OCI-LY1 (cell line): ENCODE results near the gene TSHZ3.

Source experiments
- H2AFZ ChIP-seq: fragments of 200-600 bp; sonication (generic), shearing (Covaris generic); 2 replicates; pipeline ENCODE4 v1.6.0; 2014; ENCODE audit warnings: antibody characterized with exemption, mild to moderate bottlenecking, low read length
- H3F3A ChIP-seq: fragments of 200-600 bp; sonication (generic), shearing (Covaris generic); 2 replicates; pipeline ENCODE4 v1.6.0; 2014; ENCODE audit warnings: mild to moderate bottlenecking, antibody characterized with exemption, low read length, moderate library complexity; ENCODE audit not compliant: insufficient read depth
- H3K27ac ChIP-seq: fragments of 200-600 bp; sonication (generic); 2 replicates; pipeline ENCODE4 v1.5.1; 2014; ENCODE audit warnings: low read length, mixed run types, mild to moderate bottlenecking, low read depth; ENCODE audit not compliant: poor library complexity, severe bottlenecking
- H3K27me3 ChIP-seq: fragments of 200-600 bp; sonication (generic); 2 replicates; pipeline ENCODE4 v1.6.0; 2014; ENCODE audit warnings: antibody characterized with exemption, mild to moderate bottlenecking, low read length, moderate library complexity; ENCODE audit not compliant: insufficient read depth
- H3K36me3 ChIP-seq: fragments of 200-600 bp; sonication (generic); 2 replicates; pipeline ENCODE4 v1.6.1; 2014; ENCODE audit warnings: mild to moderate bottlenecking, antibody characterized with exemption, low read length, moderate library complexity, mixed read lengths; ENCODE audit not compliant: insufficient read depth
- H3K4me1 ChIP-seq: fragments of 200-600 bp; sonication (generic); 2 replicates; pipeline ENCODE4 v1.5.1; 2014; ENCODE audit warnings: mild to moderate bottlenecking, low read length, moderate library complexity; ENCODE audit not compliant: insufficient read depth, severe bottlenecking
- H3K4me2 ChIP-seq: fragments of 200-600 bp; sonication (generic), shearing (Covaris generic); 2 replicates; pipeline ENCODE4 v1.6.1; 2014; ENCODE audit warnings: low read length
- H3K4me3 ChIP-seq: fragments of 200-600 bp; sonication (generic); 2 replicates; pipeline ENCODE4 v1.5.1; 2014; ENCODE audit warnings: low read length, low read depth, mild to moderate bottlenecking, mixed read lengths; ENCODE audit not compliant: poor library complexity, severe bottlenecking
- H3K79me2 ChIP-seq: fragments of 200-600 bp; shearing (Covaris generic); 2 replicates; pipeline ENCODE4 v1.6.1; 2016; ENCODE audit warnings: mixed run types, low read length, mixed read lengths; ENCODE audit not compliant: insufficient read depth
- H3K9ac ChIP-seq: fragments of 200-600 bp; sonication (generic), shearing (Covaris generic); 2 replicates; pipeline ENCODE4 v1.6.1; 2014; ENCODE audit warnings: mild to moderate bottlenecking, low read length, mixed read lengths
- H3K9me2 ChIP-seq: fragments of 200-600 bp; sonication (generic), shearing (Covaris generic); 2 replicates; pipeline ENCODE4 v1.6.1; 2014; ENCODE audit warnings: low read depth, mild to moderate bottlenecking, low read length, mixed read lengths
- H3K9me3 ChIP-seq: fragments of 200-600 bp; shearing (Covaris generic); 2 replicates; pipeline ENCODE4 v1.6.1; 2014; ENCODE audit warnings: low read length, mixed read lengths
- H4K20me1 ChIP-seq: fragments of 200-600 bp; sonication (generic), shearing (Covaris generic); 2 replicates; pipeline ENCODE4 v1.6.0; 2016; ENCODE audit warnings: mild to moderate bottlenecking, low read length; ENCODE audit not compliant: insufficient read depth
- EZH2 ChIP-seq: fragments of 200-600 bp; sonication (generic), shearing (Covaris generic); IDR thresholded peaks from 2 replicates; pipeline ENCODE4 v1.8.0; 2017; ENCODE audit warnings: borderline replicate concordance, mixed run types, mild to moderate bottlenecking, antibody characterized with exemption, low read length, moderate library complexity, mixed read lengths
- TF ChIP-seq, protein P1 (sequence below): fragments of 200-600 bp; sonication (generic), shearing (Covaris generic); IDR thresholded peaks from 2 replicates; pipeline ENCODE4 v1.5.1; 2017; ENCODE audit warnings: mild to moderate bottlenecking, antibody characterized with exemption, low read length, moderate library complexity, mixed read lengths

Gene TSHZ3

GRCh38 chr19:31364963-31365362 lies 15.7 kb upstream of the TSHZ3 start:
- Histone ChIP-seq H3K36me3 (no peaks in the 10 kb centered on the region), H3K9ac (no peak overlapping the region), H3K9me2 (no peaks in the 10 kb centered on the region), H3K27me3 (no peaks in the 10 kb centered on the region), H3K9me3 (no peaks in the 10 kb centered on the region), H3K4me1 (no peaks in the 10 kb centered on the region), H3K27ac (no peak overlapping the region), H2AFZ (no peak overlapping the region), H3K4me2 (no peak overlapping the region), H3K4me3 (no peak overlapping the region), H4K20me1 (no peaks in the 10 kb centered on the region), H3K79me2 (no peaks in the 10 kb centered on the region), H3F3A (no peaks in the 10 kb centered on the region)
- TF ChIP-seq, protein P1, sequence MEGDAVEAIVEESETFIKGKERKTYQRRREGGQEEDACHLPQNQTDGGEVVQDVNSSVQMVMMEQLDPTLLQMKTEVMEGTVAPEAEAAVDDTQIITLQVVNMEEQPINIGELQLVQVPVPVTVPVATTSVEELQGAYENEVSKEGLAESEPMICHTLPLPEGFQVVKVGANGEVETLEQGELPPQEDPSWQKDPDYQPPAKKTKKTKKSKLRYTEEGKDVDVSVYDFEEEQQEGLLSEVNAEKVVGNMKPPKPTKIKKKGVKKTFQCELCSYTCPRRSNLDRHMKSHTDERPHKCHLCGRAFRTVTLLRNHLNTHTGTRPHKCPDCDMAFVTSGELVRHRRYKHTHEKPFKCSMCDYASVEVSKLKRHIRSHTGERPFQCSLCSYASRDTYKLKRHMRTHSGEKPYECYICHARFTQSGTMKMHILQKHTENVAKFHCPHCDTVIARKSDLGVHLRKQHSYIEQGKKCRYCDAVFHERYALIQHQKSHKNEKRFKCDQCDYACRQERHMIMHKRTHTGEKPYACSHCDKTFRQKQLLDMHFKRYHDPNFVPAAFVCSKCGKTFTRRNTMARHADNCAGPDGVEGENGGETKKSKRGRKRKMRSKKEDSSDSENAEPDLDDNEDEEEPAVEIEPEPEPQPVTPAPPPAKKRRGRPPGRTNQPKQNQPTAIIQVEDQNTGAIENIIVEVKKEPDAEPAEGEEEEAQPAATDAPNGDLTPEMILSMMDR, result no peak
- TF ChIP-seq EZH2, result no peak

- Histone ChIP-seq H3K27me3 (no peaks in the 10 kb centered on the region), H3K4me2 (no peak overlapping the region), H3K9me2 (no peaks in the 10 kb centered on the region), H3K27ac (no peak overlapping the region), H3K4me3 (no peak overlapping the region), H3K36me3 (no peaks in the 10 kb centered on the region), H3K4me1 (no peaks in the 10 kb centered on the region), H4K20me1 (no peaks in the 10 kb centered on the region), H3K9ac (no peak overlapping the region), H2AFZ (no peak overlapping the region), H3K79me2 (no peaks in the 10 kb centered on the region), H3F3A (no peaks in the 10 kb centered on the region), H3K9me3 (no peaks in the 10 kb centered on the region)
- TF ChIP-seq, protein P1, result no peak
- TF ChIP-seq EZH2, result no peak
Measured at GRCh38 chr19:31361728-31362127, 12.5 kb upstream of the TSHZ3 start.

DNA sequence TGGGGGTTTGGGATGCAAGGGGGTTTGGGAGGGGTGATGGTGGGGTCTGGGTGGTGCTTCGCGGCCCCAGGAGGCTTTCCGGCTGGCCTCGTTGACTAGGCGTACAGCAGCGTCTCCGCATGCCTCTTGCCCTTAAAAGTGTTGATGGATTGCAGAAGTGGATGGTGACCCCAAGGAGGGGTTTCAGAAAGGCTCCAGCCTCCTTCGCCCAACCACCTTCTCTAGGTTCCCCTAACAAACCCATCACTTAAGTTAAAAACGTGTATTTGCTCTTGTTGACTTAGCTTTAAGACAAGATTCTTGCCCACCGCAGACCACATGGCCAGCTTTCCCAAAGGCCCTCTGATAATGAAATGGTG lies 8.1 kb upstream of the TSHZ3 start:
- Histone ChIP-seq H3K36me3 (no peaks in the 10 kb centered on the region), H3K4me3 (no peak overlapping the region), H2AFZ (no peak overlapping the region), H3K4me1 (no peaks in the 10 kb centered on the region), H3K27ac (no peak overlapping the region), H3K79me2 (no peaks in the 10 kb centered on the region), H4K20me1 (no peaks in the 10 kb centered on the region), H3F3A (no peaks in the 10 kb centered on the region), H3K9me3 (no peaks in the 10 kb centered on the region), H3K4me2 (no peak overlapping the region), H3K9me2 (no peaks in the 10 kb centered on the region), H3K27me3 (no peaks in the 10 kb centered on the region), H3K9ac (no peak overlapping the region)
- no peak for TF ChIP-seq EZH2
- TF ChIP-seq, protein P1, result no peak
